GM20000 (cell line): ENCODE data around the gene SLC12A7.

Experiments
- DNase-seq: peaks from one replicate; pipeline ENCODE4 v3.0.0; 2012; ENCODE audit warnings: low spot score
- TF ChIP-seq, protein P1 (sequence below): IDR thresholded peaks from 2 replicates; pipeline ENCODE4 v1.5.1; 2012; ENCODE audit warnings: mild to moderate bottlenecking, control low read depth; ENCODE audit errors: extremely low read depth, missing control alignments

Gene SLC12A7

GRCh38 chr5:1069720-1070088 is 42.2 kb downstream of the SLC12A7 start:
- DNase-seq = no peak
- TF ChIP-seq, protein P1, sequence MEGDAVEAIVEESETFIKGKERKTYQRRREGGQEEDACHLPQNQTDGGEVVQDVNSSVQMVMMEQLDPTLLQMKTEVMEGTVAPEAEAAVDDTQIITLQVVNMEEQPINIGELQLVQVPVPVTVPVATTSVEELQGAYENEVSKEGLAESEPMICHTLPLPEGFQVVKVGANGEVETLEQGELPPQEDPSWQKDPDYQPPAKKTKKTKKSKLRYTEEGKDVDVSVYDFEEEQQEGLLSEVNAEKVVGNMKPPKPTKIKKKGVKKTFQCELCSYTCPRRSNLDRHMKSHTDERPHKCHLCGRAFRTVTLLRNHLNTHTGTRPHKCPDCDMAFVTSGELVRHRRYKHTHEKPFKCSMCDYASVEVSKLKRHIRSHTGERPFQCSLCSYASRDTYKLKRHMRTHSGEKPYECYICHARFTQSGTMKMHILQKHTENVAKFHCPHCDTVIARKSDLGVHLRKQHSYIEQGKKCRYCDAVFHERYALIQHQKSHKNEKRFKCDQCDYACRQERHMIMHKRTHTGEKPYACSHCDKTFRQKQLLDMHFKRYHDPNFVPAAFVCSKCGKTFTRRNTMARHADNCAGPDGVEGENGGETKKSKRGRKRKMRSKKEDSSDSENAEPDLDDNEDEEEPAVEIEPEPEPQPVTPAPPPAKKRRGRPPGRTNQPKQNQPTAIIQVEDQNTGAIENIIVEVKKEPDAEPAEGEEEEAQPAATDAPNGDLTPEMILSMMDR = no peak

GRCh38 chr5:1068895-1069719 is 42.8 kb downstream of the SLC12A7 start:
- no peak for DNase-seq
- TF ChIP-seq, protein P1 = no peak

DNA sequence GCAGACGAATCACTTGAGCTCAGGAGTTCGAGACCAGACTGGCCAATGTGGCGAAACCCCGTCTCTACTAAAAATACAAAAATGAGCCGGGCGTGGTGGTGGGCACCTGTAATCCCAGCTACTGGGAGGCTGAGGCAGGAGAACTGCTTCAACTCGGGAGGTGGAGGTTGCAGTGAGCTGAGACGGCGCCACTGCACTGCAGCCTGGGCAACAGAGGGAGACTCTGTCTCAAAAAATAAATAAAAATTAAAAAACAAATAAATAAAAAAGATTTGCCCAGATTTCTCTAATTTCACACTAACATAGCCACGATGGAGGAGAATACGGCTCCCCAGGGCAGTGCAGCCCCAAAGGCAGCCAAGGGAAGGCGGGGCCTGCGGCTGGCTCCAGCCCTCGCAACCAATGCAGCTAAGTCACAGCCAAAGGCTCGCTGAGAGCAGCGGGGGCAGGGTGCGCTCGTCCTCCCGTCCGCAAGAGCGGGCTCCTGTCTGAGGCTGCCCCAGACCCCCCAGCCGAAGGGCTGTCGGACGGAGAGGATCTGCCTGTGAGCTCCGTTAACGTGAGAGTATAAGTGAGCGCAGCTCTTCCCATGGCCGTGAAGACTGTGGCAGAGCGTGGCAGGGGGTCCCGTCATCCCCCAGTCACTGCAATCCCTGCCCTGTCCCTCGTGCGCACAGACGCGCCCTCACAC is 43.5 kb downstream of the SLC12A7 start:
- TF ChIP-seq, protein P1 = no peak
- DNase-seq = no peak

GRCh38 chr5:1067141-1068121 is 44.4 kb downstream of the SLC12A7 start:
- no peak for DNase-seq
- TF ChIP-seq, protein P1 = no peak

- DNase-seq = no peak
- TF ChIP-seq, protein P1 = no peak
Observed at GRCh38 chr5:1066676-1067075, 45.2 kb downstream of the SLC12A7 start.

- TF ChIP-seq, protein P1 = no peak
- no peak for DNase-seq
Observed at GRCh38 chr5:1065891-1066650, 45.8 kb downstream of the SLC12A7 start.
